ENCODE measurements around the gene WRAP73. TPM values are rescaled to one million over a fixed set of nuclear protein-coding genes. Genes with fewer than 3 reads are reported as not detected.
A peak's percentile ranks its signal among the peaks of the same experiment; 100 is the strongest.

WRAP73 gene
- total RNA-seq, 1 experiment from 2014 or later: 57.2 TPM

- Histone ChIP-seq H4K20me1 (ENCODE audit: low read length) (no peaks in the 10 kb centered on the region), H3K9me2 (replicated peaks; ENCODE audit: low read length) (no peaks in the 10 kb centered on the region), H2AFZ (ENCODE audit: low read length) (no peak overlapping the region), H3F3A (ENCODE audit: low read length, unreplicated experiment) (peaks cover 5% of the 10 kb centered on the region), H3K79me2 (ENCODE audit: low read length) (no peaks in the 10 kb centered on the region), H3K27ac (ENCODE audit: low read length) (no peak overlapping the region), H3K4me2 (ENCODE audit: low read length) (no peak overlapping the region), H3K4me3 (ENCODE audit: low read length) (no peak overlapping the region), H3K36me3 (ENCODE audit: low read depth, low read length) (no peaks in the 10 kb centered on the region), H3K27me3 (ENCODE audit: low read length) (no peaks in the 10 kb centered on the region), H3K9ac (ENCODE audit: low read length) (no peak overlapping the region), H3K4me1 (ENCODE audit: insufficient read depth, low read length) (peaks cover 10% of the 10 kb centered on the region), H3K9me3 (ENCODE audit: low read length) (no peaks in the 10 kb centered on the region)
- DNase-seq: no peak
- ChIA-PET CTCF (interaction anchor here (0.6 kb wide), 2 partner anchors 16 to 309 kb away, joined by 3 read pairs; no protein-coding TSS in a partner anchor), POLR2A (ENCODE audit: unreplicated experiment) (no interaction called here)
- TF ChIP-seq EZH2 (IDR thresholded peaks at IDR 0.05; ENCODE audit: low read length, unreplicated experiment) (no peak), EZH2phosphoT487 (IDR thresholded peaks at IDR 0.05; ENCODE audit: borderline replicate concordance, low read length) (no peak), CTCF (conservative IDR thresholded peaks at IDR 0.05; ENCODE audit: low read depth, low read length) (peak; percentile 44; the same call in 1 of the 2 replicates)
- intact Hi-C loops (cut with micrococcal nuclease): no loop called here
- BruUV-seq (replicated peaks): no TSS peak
- ATAC-seq: no peak
Measured at GRCh38 chr1:3590951-3591865, 58.7 kb downstream of the WRAP73 start.

- Histone ChIP-seq H3K36me3 (ENCODE audit: low read depth, low read length) (no peaks in the 10 kb centered on the region), H3K9ac (ENCODE audit: low read length) (no peak overlapping the region), H3K9me2 (replicated peaks; ENCODE audit: low read length) (no peaks in the 10 kb centered on the region), H3K9me3 (ENCODE audit: low read length) (no peaks in the 10 kb centered on the region), H3K27ac (ENCODE audit: low read length) (no peak overlapping the region), H3K27me3 (ENCODE audit: low read length) (no peaks in the 10 kb centered on the region), H3K4me3 (ENCODE audit: low read length) (no peak overlapping the region), H4K20me1 (ENCODE audit: low read length) (no peaks in the 10 kb centered on the region), H3K4me1 (ENCODE audit: insufficient read depth, low read length) (peaks cover 10% of the 10 kb centered on the region), H3F3A (ENCODE audit: low read length, unreplicated experiment) (peaks cover 5% of the 10 kb centered on the region), H2AFZ (ENCODE audit: low read length) (no peak overlapping the region), H3K79me2 (ENCODE audit: low read length) (no peaks in the 10 kb centered on the region), H3K4me2 (ENCODE audit: low read length) (no peak overlapping the region)
- ChIA-PET CTCF (no interaction called here), POLR2A (ENCODE audit: unreplicated experiment) (no interaction called here)
- no peak for ATAC-seq
- no TSS peak for BruUV-seq (replicated peaks)
- DNase-seq: no peak
- intact Hi-C loops (cut with micrococcal nuclease): no loop called here
- no peak for TF ChIP-seq EZH2phosphoT487 (IDR thresholded peaks at IDR 0.05; ENCODE audit: borderline replicate concordance, low read length)
- no peak for TF ChIP-seq CTCF (conservative IDR thresholded peaks at IDR 0.05; ENCODE audit: low read depth, low read length)
- TF ChIP-seq EZH2 (IDR thresholded peaks at IDR 0.05; ENCODE audit: low read length, unreplicated experiment): no peak
Measured at GRCh38 chr1:3590139-3590763, 59.7 kb downstream of the WRAP73 start.

Measured in PC-3 (cell line).